Thyroid gland (tissue), 4 donors: ENCODE measurements around the gene WDFY2.

Source experiments
- POLR2A ChIP-seq, 2 donors: fragments of 450-650 bp; IDR thresholded peaks; one replicate each; pipeline ENCODE4 v1.6.1; 2017; ENCODE audit warnings: antibody characterized with exemption in 2 of 2, mild to moderate bottlenecking in 2 of 2, moderate library complexity in 1 of 2
- TF ChIP-seq, protein P1 (sequence below), 6 experiments: fragments of 200-600 bp in 3 of 6; fragments of 450-650 bp in 3 of 6; sonication (generic) in 3 of 6; IDR thresholded peaks; one replicate each; pipeline ENCODE4 v1.5.1; 2016 to 2019; ENCODE audit warnings: antibody characterized with exemption in 6 of 6, mild to moderate bottlenecking in 2 of 6, inconsistent platforms in 1 of 6, moderate library complexity in 1 of 6

DNA sequence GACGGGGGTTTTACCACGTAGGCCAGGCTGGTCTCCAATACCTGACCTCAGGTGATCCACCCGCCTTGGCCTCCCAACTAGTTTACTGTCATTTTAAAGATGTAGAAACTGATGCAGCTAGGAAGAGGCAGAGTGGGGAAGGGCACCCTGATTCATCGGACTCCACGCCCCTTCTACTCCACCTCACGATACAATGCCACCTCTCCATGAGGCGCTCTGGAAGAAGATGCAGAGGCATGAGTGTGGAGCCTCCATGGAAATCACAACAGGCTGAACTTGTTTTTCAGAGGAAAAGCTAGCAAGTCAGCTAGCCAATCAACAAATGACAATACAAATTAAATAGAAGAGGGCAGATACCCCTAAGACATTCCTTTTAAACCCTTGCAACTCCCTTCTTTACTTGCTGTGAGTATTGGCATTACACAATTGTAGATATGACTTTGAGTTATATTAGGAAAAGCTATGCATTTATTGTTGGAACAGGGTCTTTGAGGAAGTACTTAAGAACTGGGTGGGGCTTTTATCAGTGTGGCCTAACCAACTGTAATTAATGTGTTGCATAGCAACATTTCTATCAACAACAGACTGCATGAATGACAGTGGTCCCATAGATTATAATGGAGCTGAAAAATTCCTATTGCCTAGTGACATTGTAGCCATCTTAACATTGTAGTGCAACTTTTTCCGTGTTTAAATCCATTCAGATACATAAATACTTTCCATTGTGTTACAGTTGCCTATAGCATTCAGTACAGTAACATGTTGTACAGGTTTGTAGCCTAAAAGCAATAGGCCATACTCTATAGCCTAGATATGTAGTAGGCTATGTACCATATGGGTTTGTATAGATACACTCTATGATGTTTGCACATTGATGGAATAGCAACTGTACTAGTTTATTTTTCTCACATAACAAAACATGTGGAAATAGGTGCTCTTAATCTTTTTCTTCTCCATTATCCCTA is 17.6 kb downstream of the WDFY2 start:
- TF ChIP-seq, protein P1, sequence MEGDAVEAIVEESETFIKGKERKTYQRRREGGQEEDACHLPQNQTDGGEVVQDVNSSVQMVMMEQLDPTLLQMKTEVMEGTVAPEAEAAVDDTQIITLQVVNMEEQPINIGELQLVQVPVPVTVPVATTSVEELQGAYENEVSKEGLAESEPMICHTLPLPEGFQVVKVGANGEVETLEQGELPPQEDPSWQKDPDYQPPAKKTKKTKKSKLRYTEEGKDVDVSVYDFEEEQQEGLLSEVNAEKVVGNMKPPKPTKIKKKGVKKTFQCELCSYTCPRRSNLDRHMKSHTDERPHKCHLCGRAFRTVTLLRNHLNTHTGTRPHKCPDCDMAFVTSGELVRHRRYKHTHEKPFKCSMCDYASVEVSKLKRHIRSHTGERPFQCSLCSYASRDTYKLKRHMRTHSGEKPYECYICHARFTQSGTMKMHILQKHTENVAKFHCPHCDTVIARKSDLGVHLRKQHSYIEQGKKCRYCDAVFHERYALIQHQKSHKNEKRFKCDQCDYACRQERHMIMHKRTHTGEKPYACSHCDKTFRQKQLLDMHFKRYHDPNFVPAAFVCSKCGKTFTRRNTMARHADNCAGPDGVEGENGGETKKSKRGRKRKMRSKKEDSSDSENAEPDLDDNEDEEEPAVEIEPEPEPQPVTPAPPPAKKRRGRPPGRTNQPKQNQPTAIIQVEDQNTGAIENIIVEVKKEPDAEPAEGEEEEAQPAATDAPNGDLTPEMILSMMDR (IDR thresholded peaks at IDR 0.05), result no peak
- TF ChIP-seq POLR2A (IDR thresholded peaks at IDR 0.05), result no peak
